GM06990 (cell line): Measurements from ENCODE around the gene SCNM1.
"Not testable (repeated sequence)": the region's sequence is repeated elsewhere in the genome, so short reads cannot be mapped to it uniquely, and the experiment has no call there.

Experiments
- DNase-seq: peaks from one replicate; pipeline ENCODE4 v3.0.0-alpha.2; 2011; ENCODE audit not compliant: insufficient read length; ENCODE audit errors: extremely low read depth
- H3K27me3 ChIP-seq: replicated peaks from 2 replicates; pipeline ENCODE4 v1.6.0; 2011; ENCODE audit warnings: low read length; ENCODE audit not compliant: control insufficient read depth, insufficient read depth
- H3K36me3 ChIP-seq: 2 replicates; pipeline ENCODE4 v1.5.1; 2011; ENCODE audit warnings: low read length; ENCODE audit not compliant: control insufficient read depth, insufficient read depth
- H3K4me3 ChIP-seq: replicated peaks from 2 replicates; pipeline ENCODE4 v1.5.1; 2011; ENCODE audit warnings: low read depth, mild to moderate bottlenecking, control low read depth, low read length
- CTCF ChIP-seq: IDR thresholded peaks from 2 replicates; pipeline ENCODE4 v1.5.1; 2011; ENCODE audit warnings: low read length, control low read depth, mild to moderate bottlenecking, inconsistent platforms; ENCODE audit not compliant: insufficient read depth, poor library complexity, severe bottlenecking

SCNM1 gene

DNA sequence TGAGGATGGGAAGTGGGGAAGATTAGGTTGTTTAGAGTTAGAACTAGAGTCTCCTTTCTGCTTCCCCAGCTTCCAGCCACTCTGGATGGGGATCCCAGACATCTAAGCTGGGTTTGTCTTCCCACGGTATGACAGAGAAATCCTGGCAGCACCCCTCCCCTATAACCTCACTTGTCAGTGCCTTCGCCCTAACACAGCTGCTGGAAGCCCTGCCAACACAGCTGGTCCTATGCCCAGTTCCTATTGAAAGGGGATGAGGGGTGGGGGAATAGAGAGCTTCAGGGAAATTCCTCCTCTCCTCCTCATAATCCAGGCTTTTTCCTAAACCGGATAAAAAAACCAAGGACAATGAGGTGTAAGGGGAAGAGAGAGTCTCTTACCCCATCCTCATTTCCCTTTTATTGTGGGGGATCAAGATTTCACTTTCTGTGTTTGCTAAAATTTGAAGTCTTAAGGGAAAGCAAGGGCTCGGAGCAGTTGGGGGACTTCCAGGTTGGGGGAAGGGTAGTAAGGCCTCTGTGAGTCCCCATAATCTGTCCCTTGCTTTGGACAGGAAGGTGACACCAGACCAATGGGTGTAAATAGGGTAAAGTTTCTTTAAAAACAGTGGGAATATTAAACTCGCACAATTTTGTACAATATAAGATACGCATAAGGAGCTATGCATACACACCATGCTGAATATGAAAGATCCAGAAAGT is 9.2 kb downstream of the SCNM1 start:
- no peak for TF ChIP-seq CTCF
- Histone ChIP-seq H3K27me3 (no peaks in the 10 kb centered on the region), H3K36me3 (peaks cover 23% of the 10 kb centered on the region), H3K4me3 (no peak overlapping the region)
- no peak for DNase-seq

DNA sequence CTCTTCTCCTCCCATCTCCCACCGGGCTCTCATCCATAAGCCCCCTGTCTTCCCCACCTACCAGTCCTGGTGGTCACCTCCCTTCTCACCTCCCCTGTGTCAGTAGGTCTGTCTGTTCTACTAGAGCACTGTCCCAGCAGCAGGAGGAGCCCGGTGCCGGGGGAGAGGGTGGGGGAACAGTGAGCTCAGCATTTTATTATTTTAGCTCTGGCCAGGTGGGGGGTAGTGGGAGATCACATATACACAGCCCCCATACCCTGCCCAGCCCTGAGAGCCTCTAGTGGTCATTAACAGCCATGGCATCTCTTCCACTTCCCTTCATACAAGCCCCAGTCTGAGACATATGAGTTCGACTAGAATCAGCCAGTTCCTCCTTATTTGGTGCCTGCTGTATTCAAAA is 9.9 kb downstream of the SCNM1 start, which contains the start of gene TMOD4:
TSS of gene TMOD4 (minus strand) at position 119 of the 400 bp plus-strand sequence. CDS start 1,106 bp downstream, outside the sequence.
- Histone ChIP-seq H3K36me3 (peaks cover 21% of the 10 kb centered on the region), H3K27me3 (no peaks in the 10 kb centered on the region), H3K4me3 (no peak within 1 kb of the TSS)
- peak; percentile 60 for TF ChIP-seq CTCF
- DNase-seq, result no peak

DNA sequence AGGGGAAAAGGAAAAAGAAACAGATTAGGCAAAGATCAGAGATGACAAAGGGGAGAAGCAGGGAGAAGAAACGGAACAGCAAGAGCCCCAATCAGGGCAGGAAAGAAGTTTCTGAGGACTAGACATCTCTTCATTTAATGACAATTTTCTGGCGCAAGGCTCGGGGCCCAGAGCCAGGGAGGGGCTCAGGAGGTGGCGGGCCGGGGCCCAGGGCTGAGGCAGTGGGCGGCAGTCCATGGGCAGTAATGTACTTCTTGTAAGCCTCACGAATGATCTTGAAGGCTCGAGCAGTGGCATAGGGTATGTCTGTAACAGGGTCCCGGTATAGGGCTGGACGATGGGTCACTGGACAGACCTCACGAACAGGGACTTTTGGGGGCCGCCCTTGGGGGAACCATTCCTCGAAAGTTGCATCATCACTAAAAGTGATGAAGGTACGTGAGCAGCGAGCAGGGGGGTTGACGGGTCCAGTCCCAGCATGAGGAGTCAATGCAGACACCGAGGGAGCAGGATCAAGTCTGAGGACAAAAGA is 10.6 kb downstream of the SCNM1 start:
- H3K4me3 ChIP-seq, result no peak overlapping the region
- no peak for TF ChIP-seq CTCF
- no peaks in the 10 kb centered on the region for H3K27me3 ChIP-seq
- H3K36me3 ChIP-seq, result peaks cover 21% of the 10 kb centered on the region
- DNase-seq, result no peak

- Histone ChIP-seq H3K36me3 (peaks cover 18% of the 10 kb centered on the region), H3K27me3 (no peaks in the 10 kb centered on the region), H3K4me3 (no peak overlapping the region)
- no peak for TF ChIP-seq CTCF
- no peak for DNase-seq
Measured at GRCh38 chr1:151184211-151184610, 18.3 kb downstream of the SCNM1 start.

DNA sequence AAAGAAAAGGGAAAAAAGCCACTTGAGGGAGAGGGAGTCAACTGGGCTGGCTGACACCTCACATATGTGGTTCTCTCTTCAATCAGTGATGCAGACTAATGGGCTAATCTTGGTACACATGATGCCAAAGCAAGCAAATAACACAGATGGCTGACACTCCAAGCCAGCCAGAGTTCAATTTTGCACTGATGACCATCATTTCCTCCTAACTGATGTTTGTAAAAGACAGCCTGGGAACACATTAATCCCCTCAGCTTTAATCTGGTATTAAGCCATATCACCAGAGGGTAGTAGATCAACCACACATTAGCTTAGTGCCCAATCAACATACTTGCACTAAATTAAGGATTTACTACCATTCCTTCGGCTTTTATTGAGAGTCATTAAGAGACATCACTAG is 21.3 kb downstream of the SCNM1 start:
- TF ChIP-seq CTCF, result no peak
- Histone ChIP-seq H3K36me3 (peaks cover 11% of the 10 kb centered on the region), H3K4me3 (no peak overlapping the region), H3K27me3 (no peaks in the 10 kb centered on the region)
- no peak for DNase-seq

- peak overlapping the region; percentile 91 for H3K4me3 ChIP-seq
- DNase-seq, H3K36me3 ChIP-seq, H3K27me3 ChIP-seq: not testable (repeated sequence)
Measured at GRCh38 chr1:151188667-151189066, 22.7 kb downstream of the SCNM1 start.
